ENCODE data around the gene HSFX1. TPM values are rescaled to one million over a fixed set of nuclear protein-coding genes. Genes with fewer than 3 reads are reported as not detected.
A peak's percentile ranks its signal among the peaks of the same experiment; 100 is the strongest.
"Not testable (repeated sequence)": the region's sequence is repeated elsewhere in the genome, so short reads cannot be mapped to it uniquely, and the experiment has no call there.

HSFX1 gene
- total RNA-seq (2022), result 0.23 and 0.37 TPM in 2 replicates
- percentile 15 among the genes with signal in this experiment for Bru-seq, nascent RNA
- not detected for BruChase-seq, experiment 1, labeled RNA remaining after a 2-hour chase
- BruChase-seq, experiment 2, labeled RNA remaining after a 6-hour chase, result percentile 17 among the genes with signal in this experiment
- long read RNA-seq, result 0 reads

GRCh38 chrX:149773768-149774167 is at the start of gene HSFX1:
Gene HSFX1 (plus strand): TSS chrX:149774068. CDS start chrX:149774682, 614 bp downstream.
- H3K27me3 Mint-ChIP-seq (ENCODE audit: insufficient read depth, unreplicated experiment); H3K4me1 Mint-ChIP-seq (ENCODE audit: low read depth, unreplicated experiment); H3K4me1 ChIP-seq; intact Hi-C loops (cut with micrococcal nuclease; ENCODE audit: unreplicated experiment); H3K27me3 ChIP-seq (replicated peaks; ENCODE audit: control insufficient read depth, insufficient read depth, low read length); H3K36me3 Mint-ChIP-seq (ENCODE audit: insufficient read depth, unreplicated experiment); H3K27ac Mint-ChIP-seq (ENCODE audit: unreplicated experiment); H3K4me3 Mint-ChIP-seq (ENCODE audit: unreplicated experiment); H3K36me3 ChIP-seq (ENCODE audit: control insufficient read depth, insufficient read depth, low read length); H3K4me3 ChIP-seq (ENCODE audit: low read depth, low read length); DNase-seq; H3K9me3 ChIP-seq; H3K9me3 Mint-ChIP-seq (ENCODE audit: unreplicated experiment); POLR2A ChIA-PET; BruUV-seq (replicated peaks); CTCF ChIA-PET: not testable (repeated sequence)

- H3K27ac Mint-ChIP-seq (ENCODE audit: unreplicated experiment); H3K4me3 Mint-ChIP-seq (ENCODE audit: unreplicated experiment); intact Hi-C loops (cut with micrococcal nuclease; ENCODE audit: unreplicated experiment); BruUV-seq (replicated peaks); H3K4me3 ChIP-seq (ENCODE audit: low read depth, low read length); H3K9me3 ChIP-seq; H3K4me1 ChIP-seq; H3K9me3 Mint-ChIP-seq (ENCODE audit: unreplicated experiment); CTCF ChIA-PET; H3K36me3 ChIP-seq (ENCODE audit: control insufficient read depth, insufficient read depth, low read length); H3K4me1 Mint-ChIP-seq (ENCODE audit: low read depth, unreplicated experiment); H3K27me3 ChIP-seq (replicated peaks; ENCODE audit: control insufficient read depth, insufficient read depth, low read length); POLR2A ChIA-PET; H3K27me3 Mint-ChIP-seq (ENCODE audit: insufficient read depth, unreplicated experiment); DNase-seq; H3K36me3 Mint-ChIP-seq (ENCODE audit: insufficient read depth, unreplicated experiment): not testable (repeated sequence)
Measured at GRCh38 chrX:149727308-149727707, 46.6 kb upstream of the HSFX1 start.

GRCh38 chrX:149742269-149742668 is 31.6 kb upstream of the HSFX1 start:
- H3K4me3 ChIP-seq (ENCODE audit: low read depth, low read length); intact Hi-C loops (cut with micrococcal nuclease; ENCODE audit: unreplicated experiment); H3K27me3 ChIP-seq (replicated peaks; ENCODE audit: control insufficient read depth, insufficient read depth, low read length); BruUV-seq (replicated peaks); H3K27me3 Mint-ChIP-seq (ENCODE audit: insufficient read depth, unreplicated experiment); H3K27ac Mint-ChIP-seq (ENCODE audit: unreplicated experiment); CTCF ChIA-PET; H3K9me3 Mint-ChIP-seq (ENCODE audit: unreplicated experiment); H3K4me1 Mint-ChIP-seq (ENCODE audit: low read depth, unreplicated experiment); DNase-seq; H3K4me3 Mint-ChIP-seq (ENCODE audit: unreplicated experiment); H3K36me3 ChIP-seq (ENCODE audit: control insufficient read depth, insufficient read depth, low read length); H3K36me3 Mint-ChIP-seq (ENCODE audit: insufficient read depth, unreplicated experiment); H3K4me1 ChIP-seq; POLR2A ChIA-PET; H3K9me3 ChIP-seq: not testable (repeated sequence)

- H3K27ac Mint-ChIP-seq (ENCODE audit: unreplicated experiment); POLR2A ChIA-PET; H3K9me3 ChIP-seq; H3K27me3 Mint-ChIP-seq (ENCODE audit: insufficient read depth, unreplicated experiment); BruUV-seq (replicated peaks); H3K4me1 Mint-ChIP-seq (ENCODE audit: low read depth, unreplicated experiment); H3K4me3 Mint-ChIP-seq (ENCODE audit: unreplicated experiment); H3K4me1 ChIP-seq; DNase-seq; H3K9me3 Mint-ChIP-seq (ENCODE audit: unreplicated experiment); H3K36me3 ChIP-seq (ENCODE audit: control insufficient read depth, insufficient read depth, low read length); H3K27me3 ChIP-seq (replicated peaks; ENCODE audit: control insufficient read depth, insufficient read depth, low read length); intact Hi-C loops (cut with micrococcal nuclease; ENCODE audit: unreplicated experiment); H3K4me3 ChIP-seq (ENCODE audit: low read depth, low read length); CTCF ChIA-PET; H3K36me3 Mint-ChIP-seq (ENCODE audit: insufficient read depth, unreplicated experiment): not testable (repeated sequence)
Measured at GRCh38 chrX:149746390-149747007, 27.4 kb upstream of the HSFX1 start.
